Activated T-helper 1 cell treated with Interleukin-2 at 50 U/mL for 16 hours (primary cell): Measurements from ENCODE around the gene SREBF2.
A peak's percentile ranks its signal among the peaks of the same experiment; 100 is the strongest.

Source experiments
- DNase-seq: peaks from one replicate; pipeline ENCODE4 v3.0.0-alpha.2; 2020; ENCODE audit warnings: low read depth

The SREBF2 gene

DNA sequence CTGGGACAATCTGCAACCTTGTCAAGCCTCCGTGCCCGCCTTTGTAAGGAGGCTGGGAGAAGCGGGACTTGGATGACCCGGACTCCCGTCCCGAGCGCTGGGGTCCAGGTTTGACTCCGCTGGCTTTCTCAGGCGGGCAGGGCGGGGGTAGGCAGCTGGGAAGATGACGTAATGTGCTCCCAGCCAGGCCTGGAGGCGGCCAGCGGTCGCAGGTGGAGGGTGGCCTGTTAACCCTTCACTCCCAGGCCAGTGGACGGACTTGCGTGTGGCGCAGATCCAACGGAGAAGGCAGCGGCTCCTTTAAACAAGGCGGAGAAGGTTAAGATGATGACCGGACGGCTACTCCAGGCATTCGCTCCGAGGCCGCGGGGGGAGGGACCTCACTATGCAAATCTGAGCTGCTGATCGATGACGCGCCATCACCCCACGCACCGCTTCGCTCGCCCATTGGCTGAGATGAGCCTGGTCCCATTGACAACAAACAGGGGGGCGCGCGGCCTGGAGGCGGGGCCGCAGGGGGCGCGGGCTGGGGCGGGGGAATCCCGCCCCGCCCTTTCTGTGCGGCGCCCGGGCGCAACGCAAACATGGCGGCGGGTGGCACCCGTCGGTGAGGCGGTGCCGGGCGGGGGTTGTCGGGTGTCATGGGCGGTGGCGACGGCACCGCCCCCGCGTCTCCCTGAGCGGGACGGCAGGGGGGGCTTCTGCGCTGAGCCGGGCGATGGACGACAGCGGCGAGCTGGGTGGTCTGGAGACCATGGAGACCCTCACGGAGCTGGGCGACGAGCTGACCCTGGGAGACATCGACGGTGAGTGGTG, at the start of gene SREBF2:
Gene SREBF2 (plus strand): TSS at position 553 of the 816 bp plus-strand sequence. CDS start 166 bp downstream, at position 719.
- peak; percentile 96 for DNase-seq

DNA sequence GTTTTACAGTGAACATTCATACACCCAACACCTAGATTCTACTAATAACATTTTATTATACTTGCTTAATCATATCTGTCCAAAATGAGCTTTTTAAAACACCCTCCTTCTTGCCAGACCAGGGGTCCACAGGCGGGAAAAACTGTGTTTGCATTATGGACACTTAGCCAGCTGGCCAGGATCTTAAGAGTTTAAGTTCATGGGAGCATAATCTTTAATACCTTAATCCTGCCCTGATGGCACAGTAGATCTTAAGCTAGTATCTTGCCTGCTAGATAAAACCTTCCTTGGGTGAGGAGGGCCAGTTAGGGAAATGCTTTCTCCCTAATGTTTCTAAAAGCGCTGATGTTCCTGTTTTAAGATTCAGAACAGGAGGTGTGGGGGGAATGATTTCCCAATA, 45.6 kb upstream of the SREBF2 start:
- DNase-seq, result no peak

DNA sequence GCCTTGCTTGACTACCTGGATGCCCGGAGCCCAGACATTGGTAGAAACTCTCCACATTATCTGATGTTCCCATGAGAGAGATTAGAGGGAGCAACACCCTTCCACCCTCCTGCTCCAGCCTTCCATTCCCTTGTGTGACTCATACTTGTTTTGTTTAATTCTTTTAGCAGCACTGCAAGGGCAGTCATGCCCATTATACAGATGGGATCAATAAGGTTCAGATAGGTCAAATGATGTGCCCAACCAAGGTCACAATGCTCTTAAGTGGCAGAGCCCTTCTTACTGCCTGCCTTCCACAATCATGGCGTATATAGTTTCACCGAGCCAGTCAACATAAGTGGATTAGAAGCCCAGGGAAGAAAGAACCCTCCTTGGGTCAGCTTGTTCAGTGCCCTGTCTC, 39.0 kb upstream of the SREBF2 start:
- DNase-seq, result no peak

DNA sequence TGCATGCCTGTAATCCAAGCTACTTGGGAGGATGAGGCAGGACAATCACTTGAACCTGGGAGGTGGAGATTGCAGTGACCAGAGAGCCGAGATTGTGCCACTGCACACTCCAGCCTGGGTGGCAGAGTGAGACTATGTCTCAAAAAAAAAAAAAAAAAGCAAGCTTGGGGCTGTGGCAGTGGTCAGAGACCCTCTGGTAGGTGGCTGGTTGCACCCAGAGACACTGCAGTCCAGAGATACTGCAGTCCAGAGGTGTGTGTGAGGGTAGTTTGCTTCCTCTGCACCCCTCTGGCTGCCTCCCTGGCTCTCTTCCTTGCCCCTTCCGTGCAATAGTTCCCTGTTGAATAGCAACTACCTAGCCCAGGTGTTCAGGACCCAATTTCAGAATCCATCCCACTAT, 34.2 kb upstream of the SREBF2 start:
- DNase-seq, result no peak

DNA sequence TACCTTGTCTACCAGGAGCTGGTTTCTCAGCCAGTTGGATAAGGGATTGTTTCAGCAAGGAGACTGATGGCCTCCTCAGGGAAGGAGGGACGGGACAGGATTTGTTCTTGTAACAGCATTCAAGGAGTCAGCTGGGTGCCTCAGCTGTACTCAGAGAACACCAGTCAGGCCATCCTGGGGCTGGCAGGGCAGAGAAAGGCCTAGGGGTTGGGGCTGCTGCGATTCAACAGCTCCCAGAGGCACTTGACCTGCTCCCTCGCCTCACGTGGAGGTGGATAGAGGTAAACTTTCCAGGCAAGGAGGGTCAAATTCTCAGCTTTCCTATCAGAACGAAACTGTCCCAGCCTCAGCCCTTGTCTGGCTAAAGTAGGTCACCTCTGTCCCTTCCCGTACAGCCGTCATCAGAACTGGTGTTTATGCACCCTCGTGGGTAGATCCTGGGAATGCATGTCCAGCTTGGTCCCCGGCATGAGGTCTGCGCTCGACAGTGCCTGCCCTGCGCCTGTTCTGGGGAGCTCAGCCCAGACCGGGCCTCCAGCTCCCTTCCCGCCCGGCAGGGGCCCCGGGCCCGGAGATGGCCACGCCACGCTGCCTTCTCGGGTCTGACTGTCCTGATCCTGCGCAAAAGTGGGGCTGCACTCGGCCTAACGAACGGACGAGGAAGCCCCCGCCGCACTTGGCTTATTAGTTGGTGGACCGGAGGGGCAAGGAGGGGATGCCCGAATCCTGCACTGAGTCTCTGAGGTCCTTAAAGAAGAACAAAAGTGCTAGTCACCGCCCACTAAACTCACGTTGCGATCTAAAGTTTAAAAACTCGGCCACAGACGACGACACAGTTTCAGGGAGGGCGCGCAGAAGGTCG, 33.2 kb upstream of the SREBF2 start:
- DNase-seq, result no peak

DNA sequence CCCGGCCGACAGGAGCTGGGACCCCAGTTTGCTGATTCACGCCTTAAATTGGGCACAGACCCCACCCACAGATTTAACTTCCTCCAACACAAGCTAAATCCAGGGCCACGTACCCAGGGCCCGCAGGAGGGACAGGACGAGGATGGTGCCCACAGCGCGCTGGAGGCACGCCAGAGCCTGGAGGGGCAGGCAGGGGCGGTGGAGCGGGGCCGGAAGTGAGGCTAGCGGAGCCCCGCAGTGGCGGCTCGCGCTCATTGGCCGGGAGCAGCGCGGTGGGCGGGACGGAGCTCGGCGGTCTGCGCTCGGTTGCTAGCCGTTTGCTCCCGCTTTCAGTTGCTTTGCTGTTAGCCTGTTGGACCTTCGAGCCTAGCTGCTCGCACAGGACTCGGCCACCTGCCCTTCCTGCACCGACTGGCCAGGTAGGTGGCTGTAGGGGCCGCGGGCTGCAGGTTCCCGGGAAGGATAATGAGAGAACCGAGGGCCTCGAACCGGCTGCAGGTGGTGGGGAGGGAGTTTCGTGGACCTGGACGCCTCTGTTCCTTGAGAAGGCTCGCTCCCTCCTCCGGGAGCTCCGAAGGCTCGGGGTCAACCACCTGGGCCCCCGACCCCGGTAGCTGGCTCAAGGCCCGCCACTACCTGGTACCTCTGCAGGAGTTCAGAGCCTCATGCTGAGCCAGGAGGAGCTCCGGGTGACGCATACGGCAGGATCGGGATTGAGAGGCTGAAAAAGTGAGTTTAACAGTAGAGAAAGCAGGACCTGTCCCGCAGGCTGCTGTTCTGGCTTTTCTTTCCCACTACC, 32.4 kb upstream of the SREBF2 start, which contains the start of gene CCDC134:
Gene CCDC134 (plus strand): TSS at position 332 of the 799 bp plus-strand sequence. CDS start 8,212 bp downstream, outside the sequence.
- DNase-seq, result peak; percentile 90

DNA sequence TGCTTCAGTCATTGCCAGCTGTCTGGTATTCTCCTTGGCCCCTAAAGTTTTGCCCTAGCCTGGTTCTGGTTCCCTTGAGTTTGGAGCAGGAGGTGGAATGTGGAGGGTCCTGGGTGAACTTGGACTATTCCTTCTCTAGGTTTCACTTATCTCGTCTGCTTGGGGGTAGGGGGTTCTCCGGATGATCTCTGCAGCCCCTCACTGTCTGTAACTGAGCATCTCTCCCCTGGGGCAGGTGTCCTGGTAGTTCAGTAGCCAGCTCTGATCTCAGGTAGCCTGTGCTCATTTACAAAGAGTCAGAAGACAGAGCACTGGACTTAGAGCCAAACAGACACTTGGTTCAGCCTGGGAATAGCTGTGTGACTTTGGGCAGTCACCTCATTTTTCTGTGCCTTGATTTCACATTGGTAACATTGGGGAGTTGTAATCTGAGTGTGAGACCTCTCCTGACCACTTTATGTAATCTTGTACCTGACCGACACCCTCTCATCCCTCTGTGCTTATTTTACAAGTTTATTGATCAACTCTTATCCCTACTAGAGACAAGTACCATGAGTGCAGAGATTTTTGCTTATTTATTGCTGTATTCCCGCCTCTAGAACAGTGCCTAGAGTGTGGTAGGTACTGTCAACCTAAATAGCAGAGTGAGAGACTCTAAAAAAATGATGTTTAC, 31.6 kb upstream of the SREBF2 start:
- no peak for DNase-seq

DNA sequence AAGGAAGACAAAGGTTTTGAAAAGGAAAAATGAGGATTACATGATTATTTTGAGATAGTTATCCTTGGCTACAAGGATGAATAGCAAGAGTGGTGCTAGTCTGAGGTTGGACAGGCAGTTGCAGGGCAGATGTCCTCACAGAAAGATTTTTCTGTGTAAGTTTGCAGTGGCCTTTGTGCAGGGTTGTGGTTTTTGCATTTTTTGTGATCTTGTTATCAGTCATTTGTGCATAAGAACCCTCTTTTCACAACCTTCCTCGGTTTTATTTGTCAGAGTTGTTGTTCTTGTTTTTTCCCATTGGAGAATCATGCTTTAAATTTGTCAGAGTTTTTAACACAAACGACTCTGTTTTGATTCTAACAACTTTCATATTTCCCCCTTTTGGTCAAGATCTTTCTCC, 31.0 kb upstream of the SREBF2 start:
- DNase-seq, result no peak

DNA sequence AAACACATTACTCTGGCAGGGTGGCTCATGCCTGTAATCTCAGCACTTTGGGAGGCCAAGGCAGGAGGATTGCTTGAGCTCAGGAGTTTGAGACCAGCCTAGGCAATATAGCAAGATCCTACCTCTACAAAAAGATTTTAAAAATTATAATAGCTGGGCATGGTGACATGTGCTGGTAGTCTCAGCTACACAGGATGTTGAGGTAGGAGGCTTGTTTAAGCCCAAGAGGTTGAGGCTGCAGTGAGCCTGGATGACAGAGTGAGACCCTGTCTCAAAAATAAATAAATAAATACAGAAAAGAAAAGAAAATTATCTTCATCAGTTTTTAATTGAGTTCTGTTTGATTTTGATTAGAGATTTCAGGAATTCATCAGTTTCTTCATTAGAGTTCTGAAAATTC, 27.3 kb upstream of the SREBF2 start:
- no peak for DNase-seq

DNA sequence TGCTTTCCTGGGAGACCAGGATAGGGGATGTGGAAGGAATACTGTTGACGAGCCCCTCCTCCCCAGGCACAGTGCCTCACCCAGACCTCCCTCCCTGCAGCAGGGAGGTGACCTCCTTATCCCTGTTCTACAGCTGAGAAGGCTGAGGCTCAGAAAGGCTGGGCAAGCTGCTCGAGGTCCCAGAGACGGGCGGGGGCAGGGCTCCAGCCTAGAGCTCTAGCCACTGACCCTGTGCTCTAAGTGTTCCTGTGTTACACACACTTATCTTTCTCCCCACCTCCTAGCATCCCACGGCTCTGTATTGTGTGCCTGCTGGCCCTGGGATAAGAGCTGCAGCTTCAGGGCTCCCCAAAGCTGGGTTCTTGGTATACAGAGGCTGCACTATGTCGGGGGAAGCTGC, 24.5 kb upstream of the SREBF2 start:
- no peak for DNase-seq

DNA sequence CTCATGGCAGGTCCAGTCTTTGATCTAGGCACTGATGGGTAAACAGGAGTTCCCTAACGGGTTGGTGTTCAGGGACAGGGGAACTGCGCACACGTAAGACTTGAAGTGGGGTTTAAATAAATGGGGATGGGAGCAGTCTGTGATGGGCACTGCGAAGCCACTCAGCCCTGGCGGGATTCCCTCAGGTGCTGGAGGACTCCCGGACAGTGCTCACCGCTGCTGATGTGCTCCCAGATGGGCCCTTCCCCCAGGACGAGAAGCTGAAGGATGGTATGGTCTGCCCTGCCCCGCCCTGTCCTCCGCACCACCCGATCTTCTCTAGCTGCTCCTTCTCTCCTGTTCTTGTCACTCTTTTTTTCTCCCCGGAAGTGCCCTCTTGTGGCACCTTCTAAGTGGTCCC, 22.9 kb upstream of the SREBF2 start:
- no peak for DNase-seq

DNA sequence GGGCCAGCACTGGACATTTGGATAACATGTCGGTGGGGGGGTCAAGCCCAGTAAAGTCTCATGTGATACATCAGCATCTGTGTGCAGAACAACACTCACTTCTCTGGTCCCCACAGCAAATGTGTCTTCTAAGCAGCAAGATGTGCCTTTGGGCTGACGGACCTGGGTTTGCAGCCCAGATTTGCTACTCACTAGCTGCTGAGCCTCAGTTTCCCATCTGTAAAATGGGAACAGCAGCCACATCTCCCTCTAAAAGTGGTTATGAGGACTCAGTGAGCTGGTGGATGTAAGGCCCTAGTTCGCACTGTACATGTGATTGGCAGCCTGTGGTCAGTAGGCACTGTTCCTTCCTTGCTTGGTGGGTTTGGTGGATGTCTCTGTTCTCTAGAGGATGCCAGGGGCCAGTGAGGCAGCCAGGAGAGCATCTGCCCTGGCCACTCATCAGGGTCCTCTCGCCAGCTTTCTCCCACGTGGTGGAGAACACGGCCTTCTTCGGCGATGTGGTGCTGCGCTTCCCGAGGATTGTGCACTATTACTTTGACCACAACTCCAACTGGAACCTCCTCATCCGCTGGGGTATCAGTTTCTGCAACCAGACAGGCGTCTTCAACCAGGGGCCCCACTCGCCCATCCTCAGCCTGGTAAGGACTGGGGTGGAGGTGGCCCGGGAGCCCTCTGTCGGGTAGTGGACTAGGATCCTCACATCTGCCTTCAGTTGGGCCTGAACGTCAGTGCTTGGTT, 19.9 kb upstream of the SREBF2 start:
- no peak for DNase-seq

DNA sequence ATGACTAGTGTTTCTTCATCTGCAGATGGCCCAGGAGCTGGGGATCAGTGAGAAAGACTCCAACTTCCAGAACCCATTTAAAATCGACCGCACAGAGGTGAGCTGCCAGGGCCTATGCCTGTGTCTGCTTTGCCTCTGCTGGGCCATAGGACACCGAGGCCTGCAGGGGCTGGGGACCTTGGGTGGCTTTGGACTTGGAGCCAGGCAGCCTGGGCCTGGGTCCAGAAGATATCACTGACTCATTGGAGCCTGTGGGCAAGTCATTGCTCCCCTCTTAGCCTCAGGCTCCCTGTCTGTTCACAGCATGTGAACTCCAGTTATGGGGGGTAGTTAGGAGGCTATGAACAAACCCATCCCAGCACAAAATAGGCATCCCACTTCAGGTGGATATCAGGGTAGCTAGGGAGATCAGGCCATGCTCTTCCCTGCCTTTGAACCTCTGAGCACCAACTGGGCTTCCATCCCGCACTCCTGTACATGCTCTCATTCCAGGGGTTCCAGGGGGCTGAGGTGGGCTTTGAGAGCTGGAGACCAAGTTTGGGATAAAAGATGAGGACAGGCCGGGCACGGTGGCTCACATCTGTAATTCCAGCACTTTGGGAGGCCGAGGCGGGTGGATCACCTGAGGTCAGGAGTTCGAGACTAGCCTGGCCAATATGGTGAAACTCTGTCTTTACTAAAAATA, 19.0 kb upstream of the SREBF2 start:
- no peak for DNase-seq

DNA sequence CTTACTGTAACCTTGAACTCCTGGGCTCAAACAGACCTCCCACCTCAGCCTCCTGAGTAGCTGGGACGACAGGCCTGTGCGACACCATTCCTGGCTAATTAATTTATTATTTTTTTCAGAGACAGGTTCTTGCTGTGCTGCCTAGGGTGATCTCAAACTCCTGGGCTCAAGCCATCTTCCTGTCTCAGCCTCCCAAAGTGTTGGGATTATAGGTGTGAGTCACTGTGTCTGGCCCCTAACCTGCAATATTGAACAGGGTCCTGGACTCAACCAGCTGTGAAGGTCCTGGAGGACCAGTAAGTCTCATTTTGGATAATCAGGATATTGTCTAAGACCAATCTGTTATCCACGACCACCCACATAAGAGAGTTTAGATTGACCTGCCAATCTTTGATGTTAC, 17.2 kb upstream of the SREBF2 start:
- DNase-seq, result no peak

DNA sequence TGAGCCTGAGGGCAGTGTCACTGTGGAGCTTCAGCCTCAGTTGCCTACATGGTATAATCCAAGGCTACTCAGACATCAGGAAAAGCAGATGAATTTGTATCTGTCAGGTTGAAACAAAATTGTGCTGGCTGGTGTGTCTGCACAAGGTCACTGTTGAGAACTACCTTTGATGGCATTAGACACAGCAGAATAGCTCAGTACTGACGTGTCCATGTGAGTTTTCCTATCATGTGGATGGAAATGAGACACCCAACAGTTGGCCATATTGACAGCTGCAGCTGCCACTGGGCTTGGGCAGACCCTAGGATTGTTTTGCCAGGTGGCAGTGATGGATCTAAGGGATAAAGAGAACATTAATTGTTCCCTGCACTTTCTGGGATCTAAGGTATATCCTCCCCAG, 16.7 kb upstream of the SREBF2 start:
- no peak for DNase-seq

DNA sequence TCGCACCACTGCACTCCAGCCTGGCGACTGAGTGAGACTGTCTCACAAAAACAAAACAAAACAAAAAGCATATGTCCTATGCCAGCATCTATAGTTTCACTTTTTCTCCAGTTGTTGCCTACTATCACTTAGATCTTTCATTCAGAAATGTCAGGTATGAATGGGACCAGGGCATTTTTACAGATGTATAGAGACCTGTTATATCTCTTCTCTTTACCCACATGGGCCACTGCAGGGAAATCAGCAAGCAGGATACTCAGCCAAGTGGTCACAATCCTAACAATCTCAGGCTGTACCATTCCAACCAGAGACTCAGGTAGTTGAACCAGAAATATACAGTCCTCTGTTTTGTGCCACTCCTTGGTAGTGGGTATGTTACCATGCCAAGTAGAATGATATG, 16.0 kb upstream of the SREBF2 start:
- DNase-seq, result no peak

DNA sequence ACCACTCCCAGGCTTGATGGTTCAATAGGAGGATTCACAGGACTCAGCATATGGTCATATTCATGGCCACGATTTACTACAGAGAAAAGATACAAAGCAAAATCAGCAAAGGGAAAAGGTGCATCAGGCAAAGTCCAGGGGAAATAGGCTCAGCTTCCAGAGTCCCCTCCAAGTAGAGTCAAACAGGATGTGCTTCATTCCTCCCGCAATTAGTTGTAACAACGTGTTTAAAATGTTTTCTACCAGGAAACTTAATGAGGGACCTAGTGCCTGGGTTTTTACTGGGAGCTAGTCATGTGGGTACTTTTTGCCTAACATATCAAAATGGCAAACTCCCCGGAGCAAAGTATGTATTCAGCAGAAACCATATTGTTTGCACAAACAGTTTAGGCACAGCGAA, 14.9 kb upstream of the SREBF2 start:
- no peak for DNase-seq

DNA sequence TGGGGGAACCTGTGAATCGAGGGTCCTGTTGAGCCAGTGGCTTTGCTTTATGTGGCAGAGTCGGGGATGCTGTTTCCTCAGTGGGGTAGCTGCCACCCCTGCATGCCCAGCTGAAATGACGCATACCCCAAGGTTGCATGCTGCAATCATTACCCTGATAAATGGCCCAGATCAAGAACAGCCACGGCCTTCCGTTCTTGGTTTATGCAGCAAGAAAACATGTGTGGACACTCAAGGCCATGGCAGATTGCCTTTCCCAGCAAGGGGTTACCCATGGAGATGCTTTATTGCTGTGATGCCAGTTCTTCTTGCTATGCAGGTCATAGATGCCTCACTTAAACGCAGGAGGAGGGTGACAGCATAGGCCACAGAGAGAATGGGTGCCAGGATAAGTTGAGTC, 14.3 kb upstream of the SREBF2 start:
- no peak for DNase-seq

DNA sequence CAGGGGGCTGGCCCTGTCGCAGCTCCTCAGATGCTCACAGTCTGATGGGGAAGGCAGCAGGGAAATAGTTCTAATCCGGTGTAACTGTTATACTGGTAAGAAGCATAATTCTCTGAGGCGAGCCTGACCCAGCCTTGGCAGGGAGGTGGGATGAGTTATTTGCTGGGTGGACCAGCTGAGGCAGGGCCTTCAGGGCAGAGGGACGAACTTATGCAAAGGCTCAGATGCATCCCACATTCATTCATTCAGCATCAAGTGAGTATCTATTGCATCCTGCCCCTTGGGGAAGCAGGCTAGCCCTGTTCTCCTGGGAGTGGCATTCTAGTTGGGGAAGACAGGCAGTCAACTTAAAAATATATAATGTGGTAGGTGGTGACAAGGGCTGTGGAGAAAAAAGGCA, 13.6 kb upstream of the SREBF2 start:
- DNase-seq, result no peak

DNA sequence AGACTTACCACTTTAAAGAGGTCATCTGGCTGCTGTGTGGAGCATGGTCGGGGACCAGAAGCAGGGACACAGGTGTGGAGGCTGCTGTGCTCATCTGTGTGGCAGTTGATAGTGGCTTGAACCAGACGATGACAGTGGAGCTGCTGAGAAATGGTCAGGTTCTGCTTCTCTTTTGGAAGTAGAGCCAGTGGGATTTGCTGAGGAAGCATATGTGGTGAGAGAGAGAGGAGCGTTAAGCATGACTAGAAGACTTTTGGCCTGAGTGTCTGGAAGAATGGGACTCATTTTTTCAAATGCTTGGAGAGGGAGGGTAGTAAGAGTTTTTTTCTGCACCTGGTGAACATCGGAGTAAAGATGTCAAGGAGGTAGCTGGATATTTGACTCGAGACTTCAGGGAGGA, 12.5 kb upstream of the SREBF2 start:
- no peak for DNase-seq
